Thyroid gland (tissue), 4 donors: ENCODE results near the gene ERVW-1. TPM values are rescaled to one million over a fixed set of nuclear protein-coding genes. Genes with fewer than 3 reads are reported as not detected.

Source experiments
- DNase-seq, 2 donors: peaks; one replicate each; pipeline ENCODE4 v3.0.0-alpha.2; 2019
- H3K27ac ChIP-seq, 3 donors: fragments of 200-600 bp; sonication (generic); 1 replicate in 2 of 3; 2 replicates in 1 of 3; pipeline ENCODE4 v1.5.1; 2016 to 2019; ENCODE audit warnings: mild to moderate bottlenecking in 1 of 3, moderate library complexity in 1 of 3
- H3K27me3 ChIP-seq: fragments of 200-600 bp; sonication (generic); one replicate; pipeline ENCODE4 v1.5.1; 2019
- H3K36me3 ChIP-seq, 2 donors: fragments of 200-600 bp; sonication (generic); one replicate each; pipeline ENCODE4 v1.5.1; 2016 to 2019
- H3K4me1 ChIP-seq, 2 donors: fragments of 200-600 bp; sonication (generic); one replicate each; pipeline ENCODE4 v1.5.1; 2017 to 2019
- H3K4me3 ChIP-seq, 3 donors: fragments of 200-600 bp; sonication (generic); replicated peaks in 1 of 3; 1 replicate in 2 of 3; 2 replicates in 1 of 3; pipeline ENCODE4 v1.5.1; 2016; ENCODE audit warnings: mild to moderate bottlenecking in 1 of 3
- H3K9me3 ChIP-seq: fragments of 200-600 bp; sonication (generic); one replicate; pipeline ENCODE4 v1.5.1; 2017
- CTCF ChIP-seq, 6 experiments: fragments of 200-600 bp in 3 of 6; fragments of 450-650 bp in 3 of 6; sonication (generic) in 3 of 6; IDR thresholded peaks; one replicate each; pipeline ENCODE4 v1.5.1; 2016 to 2019; ENCODE audit warnings: antibody characterized with exemption in 6 of 6, mild to moderate bottlenecking in 2 of 6, inconsistent platforms in 1 of 6, moderate library complexity in 1 of 6
- POLR2A ChIP-seq, 2 donors: fragments of 450-650 bp; IDR thresholded peaks; one replicate each; pipeline ENCODE4 v1.6.1; 2017; ENCODE audit warnings: antibody characterized with exemption in 2 of 2, mild to moderate bottlenecking in 2 of 2, moderate library complexity in 1 of 2
- WGBS, 2 donors: methylation state at CpG; one replicate each; pipeline ENCODE4 v1.1.5; 2017; 5-methylcytosine and 5-hydroxymethylcytosine counted together
- intact Hi-C: fragments of 100-400 bp; cut with DNase I; formaldehyde crosslinking; loops from one replicate; pipeline ENCODE4 v1.15.1; 2023
- total RNA-seq, 4 donors: library from RNA; depleted of rRNA; stranded (reverse); fragments of >200 nt; gene quantifications; one replicate each; pipeline ENCODE4 v1.2.3, GENCODE V29; 2016

Gene ERVW-1
- total RNA-seq, 4 donors from 2014 or later = not detected

DNA sequence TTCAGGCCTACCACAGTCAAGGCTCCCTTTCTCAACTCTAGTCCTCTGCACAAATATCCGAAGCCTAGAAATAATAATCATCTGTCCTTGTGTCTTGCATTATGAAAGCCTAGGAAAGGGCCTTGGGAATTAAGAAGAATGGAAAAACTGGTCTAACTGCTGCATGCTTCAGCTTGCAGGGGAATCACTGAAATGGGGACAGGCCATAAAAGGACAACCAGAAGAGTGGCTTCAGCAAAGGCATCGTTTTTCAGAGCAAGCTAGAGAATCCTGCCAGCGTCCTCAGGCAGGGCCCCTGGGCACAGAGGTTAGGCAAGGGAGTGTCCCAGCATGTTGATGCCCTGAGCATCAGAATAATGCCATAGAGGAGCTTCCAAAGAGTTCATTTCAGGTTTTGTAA, 13.2 kb downstream of the ERVW-1 start:
- H3K36me3 ChIP-seq = peaks cover 0 to 3% of the 10 kb centered on the region in 2 donors
- intact Hi-C loops = no loop called here

DNA sequence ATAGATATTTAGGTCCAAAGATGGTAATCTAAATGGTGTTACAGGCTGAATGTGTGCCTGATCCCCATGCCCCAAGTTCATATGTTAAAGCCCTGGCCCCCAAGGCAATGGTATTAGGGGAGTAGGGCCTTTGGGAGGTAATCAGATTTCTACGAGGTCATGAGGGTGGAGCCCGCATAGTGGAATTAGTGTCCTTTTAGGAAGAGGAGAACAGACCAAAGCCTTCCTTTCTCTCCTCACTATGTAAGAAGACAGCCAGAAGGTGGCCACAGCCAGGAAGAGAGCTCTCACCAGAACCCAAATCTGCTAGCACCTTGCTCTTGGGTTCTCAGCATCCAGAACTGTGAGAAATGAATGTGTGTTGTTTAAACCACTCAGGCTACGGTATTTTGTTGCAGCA, 15.2 kb downstream of the ERVW-1 start:
- WGBS, 2 donors = 92 to 97% methylated on average over 3 of the region's 3 CpGs
- H3K27ac ChIP-seq = no peak overlapping the region

More for the DNA sequence above, 13.2 kb downstream of the ERVW-1 start:
- WGBS, 2 donors = 60 to 69% methylated on average over 3 of the region's 3 CpGs
- Histone ChIP-seq H3K4me1 (peaks cover 10 to 11% of the 10 kb centered on the region in 2 donors), H3K9me3 (no peaks in the 10 kb centered on the region), H3K27me3 (no peaks in the 10 kb centered on the region), H3K4me3 (no peak overlapping the region), H3K27ac (no peak overlapping the region)
- DNase-seq = no peak
- TF ChIP-seq POLR2A (IDR thresholded peaks at IDR 0.05) (no peak), CTCF (IDR thresholded peaks at IDR 0.05) (no peak)

DNA sequence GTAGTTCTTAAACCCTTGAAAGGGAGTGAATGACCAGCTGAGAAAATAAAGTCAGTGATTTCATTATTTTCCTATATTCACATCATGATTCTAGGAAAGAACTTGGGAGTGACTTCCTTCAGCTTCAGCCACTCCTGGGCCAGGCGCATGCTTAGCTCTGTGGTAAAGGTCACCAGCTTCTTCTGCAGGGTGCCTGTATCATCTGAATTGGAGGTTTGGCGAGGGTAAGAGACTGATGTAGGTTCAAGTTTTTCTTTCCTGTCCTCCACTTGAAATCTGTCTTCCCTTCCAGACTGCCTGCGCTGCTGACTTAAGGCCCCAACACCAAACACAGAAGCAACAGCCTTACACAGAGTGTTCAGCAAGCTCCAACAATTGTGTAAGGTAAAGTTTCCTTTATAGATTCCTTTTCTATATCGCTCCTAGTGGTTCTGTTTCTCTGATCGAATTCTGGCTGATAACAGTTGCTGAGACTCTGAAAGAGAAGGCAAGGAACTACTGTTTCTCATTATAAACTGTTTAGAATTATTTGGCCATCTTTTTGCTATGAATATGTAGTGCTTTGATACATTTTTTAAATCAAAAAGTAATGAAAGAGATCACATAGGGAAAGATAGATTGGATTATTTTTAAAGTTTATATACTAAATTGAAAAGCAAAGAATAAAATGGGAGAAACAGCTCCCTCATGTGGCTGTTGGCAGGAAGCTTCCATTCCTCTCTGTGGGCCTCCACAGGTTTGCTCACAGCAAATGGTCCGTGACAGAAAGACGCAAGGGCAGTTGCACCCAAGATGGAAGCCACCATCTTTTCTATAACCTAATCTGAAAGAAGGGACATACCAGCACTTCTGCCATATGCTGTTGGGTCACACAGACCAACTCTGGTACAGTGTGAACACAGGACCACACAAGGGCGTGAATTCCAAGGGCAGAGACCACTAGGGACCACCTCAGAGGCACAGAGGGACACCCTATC, 16.4 kb downstream of the ERVW-1 start:
- intact Hi-C loops = no loop called here
- Histone ChIP-seq H3K4me1 (peaks cover 10 to 11% of the 10 kb centered on the region in 2 donors), H3K27ac (peak overlapping the region in 2 of 3 donors; percentile 39 to 52), H3K36me3 (peaks cover 11 to 12% of the 10 kb centered on the region in 2 donors), H3K27me3 (no peaks in the 10 kb centered on the region), H3K9me3 (no peaks in the 10 kb centered on the region), H3K4me3 (no peak overlapping the region)
- TF ChIP-seq CTCF (IDR thresholded peaks at IDR 0.05) = peak in 5 of 6 experiments; percentile 56 to 77 (median 60)
- TF ChIP-seq POLR2A (IDR thresholded peaks at IDR 0.05) = no peak
- peak; percentile 34 to 45 for DNase-seq
- WGBS, 2 donors = 53 to 54% methylated on average over 8 of the region's 8 CpGs

More for the DNA sequence above, 15.2 kb downstream of the ERVW-1 start:
- DNase-seq = no peak
- Histone ChIP-seq H3K4me1 (peaks cover 10 to 11% of the 10 kb centered on the region in 2 donors), H3K4me3 (no peak overlapping the region), H3K9me3 (no peaks in the 10 kb centered on the region), H3K36me3 (peaks cover 0 to 3% of the 10 kb centered on the region in 2 donors), H3K27me3 (no peaks in the 10 kb centered on the region)
- intact Hi-C loops = no loop called here
- TF ChIP-seq CTCF (IDR thresholded peaks at IDR 0.05) (no peak), POLR2A (IDR thresholded peaks at IDR 0.05) (no peak)

DNA sequence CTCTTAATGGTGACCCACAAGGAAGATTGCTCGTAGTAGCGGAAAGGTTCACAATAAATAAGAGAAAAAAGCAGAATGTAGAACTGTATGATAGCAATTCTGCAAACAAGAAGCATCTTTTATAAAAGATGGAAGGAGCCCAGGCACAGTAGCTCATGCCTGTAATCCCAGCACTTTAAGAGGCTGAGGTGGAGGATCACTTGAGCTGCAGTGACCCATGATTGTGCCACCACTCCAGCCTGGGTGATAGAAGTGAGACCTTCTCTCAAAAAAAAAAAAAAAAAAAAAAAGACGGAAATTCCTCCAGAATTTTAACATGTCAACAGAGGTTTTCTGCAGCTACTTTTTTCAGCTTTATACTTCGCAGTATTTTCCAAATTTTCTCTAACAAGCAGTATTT, 17.2 kb downstream of the ERVW-1 start:
- 49 to 59% methylated on average over 4 of the region's 4 CpGs for WGBS, 2 donors
- peak overlapping the region in 2 of 3 donors; percentile 39 to 52 for H3K27ac ChIP-seq
- TF ChIP-seq CTCF (IDR thresholded peaks at IDR 0.05) (no peak), POLR2A (IDR thresholded peaks at IDR 0.05) (no peak)
- H3K36me3 ChIP-seq = peaks cover 17 to 20% of the 10 kb centered on the region in 2 donors
- H3K4me1 ChIP-seq = peaks cover 10 to 11% of the 10 kb centered on the region in 2 donors
- no peak overlapping the region for H3K4me3 ChIP-seq
- no peaks in the 10 kb centered on the region for H3K27me3 ChIP-seq
- intact Hi-C loops = no loop called here
- H3K9me3 ChIP-seq = no peaks in the 10 kb centered on the region
- peak; percentile 78 to 83 for DNase-seq

DNA sequence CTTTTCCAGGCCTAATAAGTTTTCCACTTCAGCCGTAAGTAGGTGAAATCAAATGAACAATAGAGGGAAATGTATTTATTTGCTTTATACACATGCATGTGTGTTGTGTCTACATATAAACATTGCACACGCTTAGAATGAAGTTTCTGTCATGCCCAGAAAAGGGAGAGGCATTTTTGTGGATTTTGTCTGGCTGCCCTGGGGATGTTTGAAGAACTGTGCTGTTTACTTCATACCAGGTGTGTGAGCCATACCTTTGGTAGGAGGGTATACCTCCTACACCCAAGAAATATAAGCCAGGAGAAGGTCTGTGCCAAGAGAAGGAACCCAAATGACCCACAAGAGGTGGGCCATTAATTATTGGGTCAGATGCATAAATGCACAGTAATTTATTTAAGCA, 17.6 kb downstream of the ERVW-1 start:
- no peaks in the 10 kb centered on the region for H3K9me3 ChIP-seq
- WGBS, 2 donors = 61 to 75% methylated on average over 2 of the region's 2 CpGs
- TF ChIP-seq CTCF (IDR thresholded peaks at IDR 0.05) = no peak
- no peak for TF ChIP-seq POLR2A (IDR thresholded peaks at IDR 0.05)
- no peak overlapping the region for H3K4me3 ChIP-seq
- peaks cover 10 to 11% of the 10 kb centered on the region in 2 donors for H3K4me1 ChIP-seq
- no peak for DNase-seq
- peak overlapping the region in 1 of 3 donors; percentile 0 for H3K27ac ChIP-seq
- H3K36me3 ChIP-seq = peaks cover 21 to 24% of the 10 kb centered on the region in 2 donors
- intact Hi-C loops = no loop called here
- no peaks in the 10 kb centered on the region for H3K27me3 ChIP-seq
